Spleen (tissue), 13 donors: Measurements from ENCODE around the gene KCNJ12. TPM values are rescaled to one million over a fixed set of nuclear protein-coding genes. Genes with fewer than 3 reads are reported as not detected.
"Not testable (repeated sequence)": the region's sequence is repeated elsewhere in the genome, so short reads cannot be mapped to it uniquely, and the experiment has no call there.

Experiments
- DNase-seq: peaks from one replicate; pipeline ENCODE4 v3.0.0-alpha.2; 2020
- H3K27ac ChIP-seq, 8 donors: fragments of 200-600 bp; sonication (generic) in 7 of 8; 1 replicate in 4 of 8; 2 replicates in 4 of 8; pipeline versions ENCODE4 v1.5.0 to v1.8.0; 2016 to 2021; ENCODE audit warnings: inconsistent platforms in 4 of 8, mild to moderate bottlenecking in 4 of 8, moderate library complexity in 1 of 8
- H3K27me3 ChIP-seq, 7 donors: fragments of 200-600 bp; sonication (generic) in 6 of 7; replicated peaks in 1 of 7; 1 replicate in 4 of 7; 2 replicates in 3 of 7; pipeline versions ENCODE4 v1.5.0 to v1.8.0; 2016 to 2021; ENCODE audit warnings: inconsistent platforms in 3 of 7, mild to moderate bottlenecking in 1 of 7
- H3K36me3 ChIP-seq, 6 donors: fragments of 200-600 bp; sonication (generic) in 5 of 6; 1 replicate in 4 of 6; 2 replicates in 2 of 6; pipeline versions ENCODE4 v1.5.0 to v1.8.0; 2016 to 2021; ENCODE audit warnings: inconsistent platforms in 2 of 6
- H3K4me1 ChIP-seq, 6 donors: fragments of 200-600 bp; sonication (generic) in 5 of 6; 1 replicate in 3 of 6; 2 replicates in 3 of 6; pipeline versions ENCODE4 v1.5.0 to v1.8.0; 2016 to 2021; ENCODE audit warnings: inconsistent platforms in 3 of 6
- H3K4me3 ChIP-seq, 8 donors: fragments of 200-600 bp; sonication (generic) in 7 of 8; 1 replicate in 4 of 8; 2 replicates in 4 of 8; pipeline versions ENCODE4 v1.5.0 to v1.8.0; 2016 to 2021; ENCODE audit warnings: inconsistent platforms in 4 of 8, mild to moderate bottlenecking in 4 of 8, moderate library complexity in 2 of 8
- H3K9me3 ChIP-seq, 8 donors: fragments of 200-600 bp; sonication (generic) in 7 of 8; 1 replicate in 4 of 8; 2 replicates in 4 of 8; pipeline versions ENCODE4 v1.5.0 to v1.8.0; 2016 to 2021; ENCODE audit warnings: inconsistent platforms in 4 of 8
- CTCF ChIP-seq, 11 experiments: fragments of 200-600 bp in 7 of 11; fragments of 450-650 bp in 4 of 11; sonication (generic) in 4 of 11; IDR thresholded peaks in 8 of 11; conservative IDR thresholded peaks in 3 of 11; 1 replicate in 7 of 11; 2 replicates in 4 of 11; pipeline versions ENCODE4 v1.4.0 to v1.8.0; 2016 to 2021; ENCODE audit warnings: antibody characterized with exemption in 11 of 11, inconsistent platforms in 4 of 11, mild to moderate bottlenecking in 1 of 11
- POLR2A ChIP-seq, 3 donors: fragments of 450-650 bp; IDR thresholded peaks; one replicate each; pipeline ENCODE4 v1.5.1; 2017; ENCODE audit warnings: antibody characterized with exemption in 3 of 3, mild to moderate bottlenecking in 1 of 3
- POLR2AphosphoS5 ChIP-seq, 3 donors: sonication (generic); formaldehyde crosslinking; IDR thresholded peaks; one replicate each; pipeline ENCODE4 v1.5.1; 2017; ENCODE audit warnings: antibody characterized with exemption in 3 of 3
- WGBS, 5 donors: extraction: QIAGEN DNeasy Blood & Tissue Kit in 3 of 5; methylation state at CpG; one replicate each; pipeline versions ENCODE4 v1.1.5 to v1.1.7; 2013 to 2018; 5-methylcytosine and 5-hydroxymethylcytosine counted together
- intact Hi-C: fragments of 100-400 bp; cut with DNase I; formaldehyde crosslinking; loops from one replicate; pipeline ENCODE4 v1.15.0; 2023; ENCODE audit warnings: low total_unique reads
- long read RNA-seq, 2 donors: transcript quantifications; one replicate each; lab custom pipeline, GENCODE V29; 2026
- polyA plus RNA-seq, 3 donors: library from polyadenylated mRNA; stranded (reverse); fragments of 200-250 nt; gene quantifications; one replicate each; pipeline ENCODE4 v1.2.1, GENCODE V29; 2013
- total RNA-seq, 7 donors: library from RNA; depleted of rRNA in 3 of 7; stranded (reverse); fragments of >200 nt in 3 of 7; fragmentation: NEBNext Ultra II Directional in 4 of 7; extraction: Animal tissue kit (Norgen Biotek cat#: 25700) in 4 of 7; gene quantifications; one replicate each; pipeline versions ENCODE4 v1.1.0 to v1.2.1, GENCODE V29; 2016 to 2021
- donor health status: healthy with polysubstance abuse.
- donor health status: DM: no; HTN: no; CAD: no; lungs with moderate emphysema.
- donor health status: DM: no; HTN: no; CAD: no.
- donor health status: Bipolar disorder and iron deficiency.
- donor health status: healthy.
- donor health status: DM: no; HTN: no; CAD: no.
- donor health status: DM: yes; HTN: yes; CAD: no.

KCNJ12 gene
- total RNA-seq (1 to 10 TPM; 1.0 to 4.8 (median 2.6) TPM), polyA plus RNA-seq (under 1 TPM; 0.11 to 0.77 (median 0.12) TPM)
- long read RNA-seq, donor 1: 0 reads
- long read RNA-seq, donor 2: 0 reads

- Histone ChIP-seq H3K4me3 (peak within 1 kb of the TSS in 7 of 8 donors; percentile 32 to 65 (median 36)), H3K27ac (peak within 1 kb of the TSS in 6 of 8 donors; percentile 48 to 78 (median 64)), H3K36me3 (no peaks in the 10 kb centered on the region), H3K9me3 (no peaks in the 10 kb centered on the region), H3K27me3 (peaks cover 0 to 79% (median 43%) of the 10 kb centered on the region in 7 donors), H3K4me1 (peaks cover 12 to 52% (median 35%) of the 10 kb centered on the region in 6 donors)
- TF ChIP-seq POLR2AphosphoS5 (IDR thresholded peaks at IDR 0.05): peak in 1 of 3 donors; percentile 39
- TF ChIP-seq POLR2A (IDR thresholded peaks at IDR 0.05): no peak
- TF ChIP-seq CTCF (IDR thresholded peaks at IDR 0.05 in 8 of 11, conservative IDR thresholded peaks at IDR 0.05 in 3 of 11): no peak
- WGBS, 5 donors: 3 to 6% (median 5%) methylated on average over 4 to 82 of the region's 82 CpGs
- DNase-seq: no peak
- intact Hi-C loops: no loop called here
Observed at GRCh38 chr17:21376081-21376758, at the start of gene KCNJ12. Gene KCNJ12 (plus strand): TSS chr17:21376357. CDS start chr17:21415343, 38,986 bp downstream.

- H3K27me3 ChIP-seq, intact Hi-C loops, H3K4me3 ChIP-seq, DNase-seq, H3K36me3 ChIP-seq, H3K27ac ChIP-seq: not testable (repeated sequence)
- peaks cover 0 to 18% (median 3%) of the 10 kb centered on the region in 6 donors for H3K4me1 ChIP-seq
- WGBS, 5 donors: 74 to 81% (median 77%) methylated on average over 1 of the region's 1 CpG
- peaks cover 0 to 17% (median 3%) of the 10 kb centered on the region in 8 donors for H3K9me3 ChIP-seq
Observed at GRCh38 chr17:21327921-21328320, 48.2 kb upstream of the KCNJ12 start.

GRCh38 chr17:21328778-21329177 lies 47.4 kb upstream of the KCNJ12 start:
- DNase-seq, intact Hi-C loops, H3K27me3 ChIP-seq, H3K4me3 ChIP-seq, H3K27ac ChIP-seq, H3K4me1 ChIP-seq, H3K36me3 ChIP-seq: not testable (repeated sequence)
- H3K9me3 ChIP-seq: peaks cover 0 to 17% (median 3%) of the 10 kb centered on the region in 8 donors
- 60 to 77% (median 68%) methylated on average over 2 of the region's 2 CpGs for WGBS, 5 donors

- Histone ChIP-seq H3K36me3 (no peaks in the 10 kb centered on the region), H3K9me3 (peaks cover 0 to 17% (median 3%) of the 10 kb centered on the region in 8 donors), H3K4me3 (no peak overlapping the region), H3K27me3 (no peaks in the 10 kb centered on the region), H3K27ac (no peak overlapping the region), H3K4me1 (peaks cover 0 to 5% (median 0%) of the 10 kb centered on the region in 6 donors)
- WGBS, 5 donors: 78 to 87% (median 86%) methylated on average over 9 of the region's 9 CpGs
- intact Hi-C loops: no loop called here
- TF ChIP-seq POLR2A (IDR thresholded peaks at IDR 0.05) (no peak), CTCF (IDR thresholded peaks at IDR 0.05 in 8 of 11, conservative IDR thresholded peaks at IDR 0.05 in 3 of 11) (no peak), POLR2AphosphoS5 (IDR thresholded peaks at IDR 0.05) (no peak)
- DNase-seq: peak; percentile 56
Observed at GRCh38 chr17:21330436-21331160, 45.6 kb upstream of the KCNJ12 start.

- WGBS, 5 donors: 73 to 87% (median 81%) methylated on average over 4 of the region's 4 CpGs
- H3K9me3 ChIP-seq, H3K4me1 ChIP-seq, H3K36me3 ChIP-seq, intact Hi-C loops, H3K27me3 ChIP-seq, H3K4me3 ChIP-seq, H3K27ac ChIP-seq: not testable (repeated sequence)
- peak; percentile 55 for DNase-seq
Observed at GRCh38 chr17:21336541-21337294, 39.4 kb upstream of the KCNJ12 start.

GRCh38 chr17:21337981-21338625 lies 38.1 kb upstream of the KCNJ12 start:
- 66 to 77% (median 72%) methylated on average over 8 of the region's 8 CpGs for WGBS, 5 donors
- H3K36me3 ChIP-seq, H3K4me3 ChIP-seq, intact Hi-C loops, H3K27me3 ChIP-seq, H3K9me3 ChIP-seq, H3K4me1 ChIP-seq: not testable (repeated sequence)
- peak; percentile 39 for DNase-seq
- H3K27ac ChIP-seq: peak overlapping the region in 1 of 8 donors; percentile 18
